Measurements from ENCODE around the gene FTCD.
"Not testable (repeated sequence)": the region's sequence is repeated elsewhere in the genome, so short reads cannot be mapped to it uniquely, and the experiment has no call there.

DNA sequence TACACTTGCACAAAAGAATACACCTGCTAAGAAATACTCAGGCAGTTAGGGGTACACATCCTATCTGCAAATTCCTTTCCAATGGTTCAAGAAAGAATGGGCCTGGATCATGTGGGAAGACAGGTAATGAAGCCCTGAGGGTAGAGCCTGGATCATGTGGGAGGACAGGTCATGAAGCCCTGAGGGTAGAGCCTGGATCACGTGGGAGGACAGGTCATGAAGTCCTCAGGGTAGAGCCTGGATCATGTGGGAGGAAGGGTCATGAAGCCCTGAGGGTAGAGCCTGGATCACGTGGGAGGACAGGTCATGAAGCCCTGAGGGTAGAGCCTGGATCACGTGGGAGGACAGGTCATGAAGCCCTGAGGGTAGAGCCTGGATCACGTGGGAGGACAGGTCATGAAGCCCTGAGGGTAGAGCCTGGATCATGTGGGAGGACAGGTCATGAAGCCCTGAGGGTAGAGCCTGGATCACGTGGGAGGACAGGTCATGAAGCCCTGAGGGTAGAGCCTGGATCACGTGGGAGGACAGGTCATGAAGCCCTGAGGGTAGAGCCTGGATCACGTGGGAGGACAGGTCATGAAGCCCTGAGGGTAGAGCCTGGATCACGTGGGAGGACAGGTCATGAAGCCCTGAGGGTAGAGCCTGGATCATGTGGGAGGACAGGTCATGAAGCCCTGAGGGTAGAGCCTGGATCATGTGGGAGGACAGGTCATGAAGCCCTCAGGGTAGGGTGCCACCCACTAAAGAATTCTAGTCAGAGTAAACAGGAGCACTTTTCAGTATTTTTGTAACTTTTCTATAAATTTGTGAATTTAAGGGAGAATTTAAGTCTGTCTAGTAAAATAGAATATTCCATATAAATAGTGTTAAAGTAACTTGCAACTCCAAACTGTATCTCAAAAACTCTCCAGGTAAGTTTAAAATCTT, 45.8 kb upstream of the FTCD start:
- not testable (repeated sequence) for TF ChIP-seq POLR2AphosphoS5, EP300 (IDR thresholded peaks at IDR 0.05)
- TF ChIP-seq, protein P1, sequence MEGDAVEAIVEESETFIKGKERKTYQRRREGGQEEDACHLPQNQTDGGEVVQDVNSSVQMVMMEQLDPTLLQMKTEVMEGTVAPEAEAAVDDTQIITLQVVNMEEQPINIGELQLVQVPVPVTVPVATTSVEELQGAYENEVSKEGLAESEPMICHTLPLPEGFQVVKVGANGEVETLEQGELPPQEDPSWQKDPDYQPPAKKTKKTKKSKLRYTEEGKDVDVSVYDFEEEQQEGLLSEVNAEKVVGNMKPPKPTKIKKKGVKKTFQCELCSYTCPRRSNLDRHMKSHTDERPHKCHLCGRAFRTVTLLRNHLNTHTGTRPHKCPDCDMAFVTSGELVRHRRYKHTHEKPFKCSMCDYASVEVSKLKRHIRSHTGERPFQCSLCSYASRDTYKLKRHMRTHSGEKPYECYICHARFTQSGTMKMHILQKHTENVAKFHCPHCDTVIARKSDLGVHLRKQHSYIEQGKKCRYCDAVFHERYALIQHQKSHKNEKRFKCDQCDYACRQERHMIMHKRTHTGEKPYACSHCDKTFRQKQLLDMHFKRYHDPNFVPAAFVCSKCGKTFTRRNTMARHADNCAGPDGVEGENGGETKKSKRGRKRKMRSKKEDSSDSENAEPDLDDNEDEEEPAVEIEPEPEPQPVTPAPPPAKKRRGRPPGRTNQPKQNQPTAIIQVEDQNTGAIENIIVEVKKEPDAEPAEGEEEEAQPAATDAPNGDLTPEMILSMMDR (IDR thresholded peaks at IDR 0.05): not testable (repeated sequence)

Measured in suprapubic skin (tissue), 4 donors.